ENCODE measurements around the gene PLAC1.

Gene PLAC1

DNA sequence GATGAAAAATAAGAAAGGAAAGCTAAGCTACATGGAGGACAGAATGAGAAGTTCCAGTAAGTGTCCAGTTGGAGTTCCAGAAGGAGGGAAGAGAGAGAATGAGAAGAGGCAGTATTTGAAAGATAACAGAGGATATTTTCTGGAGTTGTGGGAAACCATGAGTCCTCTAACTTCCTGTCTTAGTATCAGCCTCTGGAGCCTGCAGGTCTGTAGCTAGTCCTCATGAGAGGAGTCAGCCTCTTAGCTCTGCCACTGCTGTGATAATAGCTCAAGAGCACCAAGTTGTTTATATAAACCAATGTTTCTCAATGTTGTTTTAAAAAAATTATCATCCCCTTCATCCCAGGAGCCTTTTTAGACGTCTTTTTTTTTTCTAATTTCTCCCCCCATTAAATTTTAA, 2.4 kb upstream of the PLAC1 start:
- no peak overlapping the region for H3K4me3 ChIP-seq (replicated peaks; ENCODE audit: low read depth, low read length)

GRCh38 chrX:134659761-134660160, 1.5 kb upstream of the PLAC1 start:
- no peak for DNase-seq (ENCODE audit: low read depth)
- TF ChIP-seq, protein P1, sequence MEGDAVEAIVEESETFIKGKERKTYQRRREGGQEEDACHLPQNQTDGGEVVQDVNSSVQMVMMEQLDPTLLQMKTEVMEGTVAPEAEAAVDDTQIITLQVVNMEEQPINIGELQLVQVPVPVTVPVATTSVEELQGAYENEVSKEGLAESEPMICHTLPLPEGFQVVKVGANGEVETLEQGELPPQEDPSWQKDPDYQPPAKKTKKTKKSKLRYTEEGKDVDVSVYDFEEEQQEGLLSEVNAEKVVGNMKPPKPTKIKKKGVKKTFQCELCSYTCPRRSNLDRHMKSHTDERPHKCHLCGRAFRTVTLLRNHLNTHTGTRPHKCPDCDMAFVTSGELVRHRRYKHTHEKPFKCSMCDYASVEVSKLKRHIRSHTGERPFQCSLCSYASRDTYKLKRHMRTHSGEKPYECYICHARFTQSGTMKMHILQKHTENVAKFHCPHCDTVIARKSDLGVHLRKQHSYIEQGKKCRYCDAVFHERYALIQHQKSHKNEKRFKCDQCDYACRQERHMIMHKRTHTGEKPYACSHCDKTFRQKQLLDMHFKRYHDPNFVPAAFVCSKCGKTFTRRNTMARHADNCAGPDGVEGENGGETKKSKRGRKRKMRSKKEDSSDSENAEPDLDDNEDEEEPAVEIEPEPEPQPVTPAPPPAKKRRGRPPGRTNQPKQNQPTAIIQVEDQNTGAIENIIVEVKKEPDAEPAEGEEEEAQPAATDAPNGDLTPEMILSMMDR (IDR thresholded peaks at IDR 0.05; ENCODE audit: low read length, missing control alignments): no peak
- H3K4me3 ChIP-seq (replicated peaks; ENCODE audit: low read depth, low read length): no peak overlapping the region

More for the DNA sequence above, 2.4 kb upstream of the PLAC1 start:
- DNase-seq (ENCODE audit: low read depth): no peak
- TF ChIP-seq, protein P1 (IDR thresholded peaks at IDR 0.05; ENCODE audit: low read length, missing control alignments): no peak

GRCh38 chrX:134658760-134659023, 421 bp upstream of the PLAC1 start:
- H3K4me3 ChIP-seq (replicated peaks; ENCODE audit: low read depth, low read length): no peak overlapping the region
- TF ChIP-seq, protein P1 (IDR thresholded peaks at IDR 0.05; ENCODE audit: low read length, missing control alignments): no peak
- DNase-seq (ENCODE audit: low read depth): no peak

GRCh38 chrX:134654398-134655012, 3.8 kb downstream of the PLAC1 start:
- no peak for DNase-seq (ENCODE audit: low read depth)
- TF ChIP-seq, protein P1 (IDR thresholded peaks at IDR 0.05; ENCODE audit: low read length, missing control alignments): no peak
- H3K4me3 ChIP-seq (replicated peaks; ENCODE audit: low read depth, low read length): no peak overlapping the region

GRCh38 chrX:134653835-134654234, 4.4 kb downstream of the PLAC1 start:
- DNase-seq (ENCODE audit: low read depth): no peak
- no peak overlapping the region for H3K4me3 ChIP-seq (replicated peaks; ENCODE audit: low read depth, low read length)
- TF ChIP-seq, protein P1 (IDR thresholded peaks at IDR 0.05; ENCODE audit: low read length, missing control alignments): no peak

DNA sequence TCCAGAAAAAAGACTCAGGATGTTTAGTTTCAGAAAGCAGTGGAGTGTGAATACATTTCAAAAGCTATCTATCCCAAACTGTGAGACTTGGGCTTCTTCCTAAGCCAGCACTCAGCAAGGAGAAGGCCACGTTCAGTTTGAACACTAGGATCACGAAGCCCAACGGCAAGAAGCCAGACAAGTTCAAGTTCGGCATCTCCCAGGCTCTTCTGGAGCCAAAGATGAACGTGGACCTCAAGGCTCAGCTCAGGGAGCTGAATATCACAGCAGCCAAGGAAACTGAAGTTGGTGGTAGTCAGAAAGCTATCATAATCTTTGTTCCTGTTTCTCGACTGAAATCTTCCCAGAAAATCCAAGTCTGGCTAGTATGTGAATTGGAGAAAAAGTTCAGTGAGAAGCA, 7.6 kb downstream of the PLAC1 start:
- H3K4me3 ChIP-seq (replicated peaks; ENCODE audit: low read depth, low read length): no peak overlapping the region
- TF ChIP-seq, protein P1 (IDR thresholded peaks at IDR 0.05; ENCODE audit: low read length, missing control alignments): no peak
- DNase-seq (ENCODE audit: low read depth): no peak

DNA sequence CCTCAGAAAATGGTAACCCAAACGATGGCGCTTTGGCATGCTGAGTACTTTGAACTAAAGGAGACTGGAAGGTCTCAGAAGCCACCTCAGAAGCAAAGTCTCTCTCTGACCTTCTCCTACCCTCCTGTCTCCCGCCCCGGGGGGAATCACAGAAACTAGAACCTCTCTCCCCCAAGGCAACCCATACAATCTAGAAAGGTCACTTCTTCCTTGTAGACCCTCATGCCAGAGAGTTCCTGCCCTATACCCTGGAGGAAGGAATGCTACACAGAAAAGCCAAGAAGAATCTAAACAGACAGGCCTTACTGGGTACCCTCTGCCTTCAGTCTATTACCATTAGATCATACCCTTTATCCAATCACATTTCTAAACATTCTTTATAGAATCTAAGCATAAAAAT, 8.5 kb downstream of the PLAC1 start:
- no peak for DNase-seq (ENCODE audit: low read depth)
- no peak overlapping the region for H3K4me3 ChIP-seq (replicated peaks; ENCODE audit: low read depth, low read length)
- TF ChIP-seq, protein P1 (IDR thresholded peaks at IDR 0.05; ENCODE audit: low read length, missing control alignments): no peak
